ENCODE measurements around the gene VGLL4. TPM values are rescaled to one million over a fixed set of nuclear protein-coding genes. Genes with fewer than 3 reads are reported as not detected.

VGLL4 gene
- total RNA-seq, 1 experiment from 2014 or later: 43.0 TPM

DNA sequence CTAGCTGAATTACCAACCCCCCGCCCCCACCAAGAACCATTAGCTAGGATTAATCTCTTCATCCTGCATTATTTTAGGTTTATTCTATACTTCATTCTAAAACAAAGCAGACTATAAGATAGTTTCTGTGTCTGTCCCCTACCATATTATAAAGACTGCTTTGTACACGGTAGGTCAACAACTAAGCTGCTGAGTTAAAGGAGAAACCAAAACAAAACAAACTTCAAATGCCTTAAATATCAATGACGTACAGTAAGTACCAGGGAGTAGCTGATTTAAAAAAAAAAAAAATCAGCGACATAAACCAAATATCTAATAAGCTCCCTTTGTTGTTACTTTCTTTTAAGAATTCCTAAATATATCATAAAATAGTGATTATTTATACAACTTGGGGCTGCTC is 7.8 kb upstream of the VGLL4 start:
- Mint-ChIP-seq H3K27ac (no peak overlapping the region), H3K4me1 (peaks cover 45% of the 10 kb centered on the region), H3K9me3 (no peaks in the 10 kb centered on the region), H3K4me3 (no peak overlapping the region), H3K36me3 (no peaks in the 10 kb centered on the region), H3K27me3 (ENCODE audit: low read depth) (no peaks in the 10 kb centered on the region)
- ChIA-PET CTCF (interaction anchor here (0.8 to 2.3 kb wide), 13 partner anchors 11 to 330 kb away, joined by 3 to 21 read pairs (median 4); no protein-coding TSS in a partner anchor), POLR2A (interaction anchor here (0.6 kb wide), 1 partner anchor 706 kb away, joined by 3 read pairs; no protein-coding TSS in a partner anchor)
- no peak for ATAC-seq
- DNase-seq (ENCODE audit: low spot score): no peak
- TF ChIP-seq EMX1 (CRISPR knock-in tag; IDR thresholded peaks at IDR 0.05) (no peak), TCF7 (CRISPR knock-in tag; IDR thresholded peaks at IDR 0.05; ENCODE audit: low read depth) (no peak), NR2C2 (CRISPR knock-in tag; IDR thresholded peaks at IDR 0.05) (no peak), ATF3 (CRISPR knock-in tag; conservative IDR thresholded peaks at IDR 0.05) (no peak), ZNF671 (CRISPR knock-in tag; IDR thresholded peaks at IDR 0.05) (no peak), CREB1 (CRISPR knock-in tag; IDR thresholded peaks at IDR 0.05) (no peak)
- TF ChIP-seq, protein P1, sequence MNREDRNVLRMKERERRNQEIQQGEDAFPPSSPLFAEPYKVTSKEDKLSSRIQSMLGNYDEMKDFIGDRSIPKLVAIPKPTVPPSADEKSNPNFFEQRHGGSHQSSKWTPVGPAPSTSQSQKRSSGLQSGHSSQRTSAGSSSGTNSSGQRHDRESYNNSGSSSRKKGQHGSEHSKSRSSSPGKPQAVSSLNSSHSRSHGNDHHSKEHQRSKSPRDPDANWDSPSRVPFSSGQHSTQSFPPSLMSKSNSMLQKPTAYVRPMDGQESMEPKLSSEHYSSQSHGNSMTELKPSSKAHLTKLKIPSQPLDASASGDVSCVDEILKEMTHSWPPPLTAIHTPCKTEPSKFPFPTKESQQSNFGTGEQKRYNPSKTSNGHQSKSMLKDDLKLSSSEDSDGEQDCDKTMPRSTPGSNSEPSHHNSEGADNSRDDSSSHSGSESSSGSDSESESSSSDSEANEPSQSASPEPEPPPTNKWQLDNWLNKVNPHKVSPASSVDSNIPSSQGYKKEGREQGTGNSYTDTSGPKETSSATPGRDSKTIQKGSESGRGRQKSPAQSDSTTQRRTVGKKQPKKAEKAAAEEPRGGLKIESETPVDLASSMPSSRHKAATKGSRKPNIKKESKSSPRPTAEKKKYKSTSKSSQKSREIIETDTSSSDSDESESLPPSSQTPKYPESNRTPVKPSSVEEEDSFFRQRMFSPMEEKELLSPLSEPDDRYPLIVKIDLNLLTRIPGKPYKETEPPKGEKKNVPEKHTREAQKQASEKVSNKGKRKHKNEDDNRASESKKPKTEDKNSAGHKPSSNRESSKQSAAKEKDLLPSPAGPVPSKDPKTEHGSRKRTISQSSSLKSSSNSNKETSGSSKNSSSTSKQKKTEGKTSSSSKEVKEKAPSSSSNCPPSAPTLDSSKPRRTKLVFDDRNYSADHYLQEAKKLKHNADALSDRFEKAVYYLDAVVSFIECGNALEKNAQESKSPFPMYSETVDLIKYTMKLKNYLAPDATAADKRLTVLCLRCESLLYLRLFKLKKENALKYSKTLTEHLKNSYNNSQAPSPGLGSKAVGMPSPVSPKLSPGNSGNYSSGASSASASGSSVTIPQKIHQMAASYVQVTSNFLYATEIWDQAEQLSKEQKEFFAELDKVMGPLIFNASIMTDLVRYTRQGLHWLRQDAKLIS (CRISPR knock-in tag; IDR thresholded peaks at IDR 0.05; ENCODE audit: borderline replicate concordance): no peak
- TF ChIP-seq, protein P2, sequence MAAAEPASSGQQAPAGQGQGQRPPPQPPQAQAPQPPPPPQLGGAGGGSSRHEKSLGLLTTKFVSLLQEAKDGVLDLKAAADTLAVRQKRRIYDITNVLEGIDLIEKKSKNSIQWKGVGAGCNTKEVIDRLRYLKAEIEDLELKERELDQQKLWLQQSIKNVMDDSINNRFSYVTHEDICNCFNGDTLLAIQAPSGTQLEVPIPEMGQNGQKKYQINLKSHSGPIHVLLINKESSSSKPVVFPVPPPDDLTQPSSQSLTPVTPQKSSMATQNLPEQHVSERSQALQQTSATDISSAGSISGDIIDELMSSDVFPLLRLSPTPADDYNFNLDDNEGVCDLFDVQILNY (CRISPR knock-in tag; IDR thresholded peaks at IDR 0.05): no peak

- ATAC-seq (no peak), DNase-seq (ENCODE audit: low spot score) (no peak)
- H3K27me3 Mint-ChIP-seq (ENCODE audit: low read depth): no peaks in the 10 kb centered on the region
- ChIA-PET CTCF (interaction anchor here (1.1 to 2.3 kb wide), 5 partner anchors 50 to 270 kb away, joined by 3 to 21 read pairs (median 4); no protein-coding TSS in a partner anchor), POLR2A (no interaction called here)
- TF ChIP-seq, protein P3, sequence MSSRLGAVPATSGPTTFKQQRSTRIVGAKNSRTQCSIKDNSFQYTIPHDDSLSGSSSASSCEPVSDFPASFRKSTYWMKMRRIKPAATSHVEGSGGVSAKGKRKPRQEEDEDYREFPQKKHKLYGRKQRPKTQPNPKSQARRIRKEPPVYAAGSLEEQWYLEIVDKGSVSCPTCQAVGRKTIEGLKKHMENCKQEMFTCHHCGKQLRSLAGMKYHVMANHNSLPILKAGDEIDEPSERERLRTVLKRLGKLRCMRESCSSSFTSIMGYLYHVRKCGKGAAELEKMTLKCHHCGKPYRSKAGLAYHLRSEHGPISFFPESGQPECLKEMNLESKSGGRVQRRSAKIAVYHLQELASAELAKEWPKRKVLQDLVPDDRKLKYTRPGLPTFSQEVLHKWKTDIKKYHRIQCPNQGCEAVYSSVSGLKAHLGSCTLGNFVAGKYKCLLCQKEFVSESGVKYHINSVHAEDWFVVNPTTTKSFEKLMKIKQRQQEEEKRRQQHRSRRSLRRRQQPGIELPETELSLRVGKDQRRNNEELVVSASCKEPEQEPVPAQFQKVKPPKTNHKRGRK (CRISPR knock-in tag; IDR thresholded peaks at IDR 0.05; ENCODE audit: borderline replicate concordance): no peak
- no peak for TF ChIP-seq ATF1 (CRISPR knock-in tag; IDR thresholded peaks at IDR 0.05)
- no peak for TF ChIP-seq EMX1 (CRISPR knock-in tag; IDR thresholded peaks at IDR 0.05)
- no peak for TF ChIP-seq ZNF317 (CRISPR knock-in tag; IDR thresholded peaks at IDR 0.05; ENCODE audit: borderline replicate concordance, low read depth)
- no peaks in the 10 kb centered on the region for H3K9me3 Mint-ChIP-seq
- H3K27ac Mint-ChIP-seq: no peak overlapping the region
- peaks cover 37% of the 10 kb centered on the region for H3K4me1 Mint-ChIP-seq
- H3K36me3 Mint-ChIP-seq: no peaks in the 10 kb centered on the region
- no peak overlapping the region for H3K4me3 Mint-ChIP-seq
Measured at GRCh38 chr3:11650391-11650790, 6.7 kb upstream of the VGLL4 start.

DNA sequence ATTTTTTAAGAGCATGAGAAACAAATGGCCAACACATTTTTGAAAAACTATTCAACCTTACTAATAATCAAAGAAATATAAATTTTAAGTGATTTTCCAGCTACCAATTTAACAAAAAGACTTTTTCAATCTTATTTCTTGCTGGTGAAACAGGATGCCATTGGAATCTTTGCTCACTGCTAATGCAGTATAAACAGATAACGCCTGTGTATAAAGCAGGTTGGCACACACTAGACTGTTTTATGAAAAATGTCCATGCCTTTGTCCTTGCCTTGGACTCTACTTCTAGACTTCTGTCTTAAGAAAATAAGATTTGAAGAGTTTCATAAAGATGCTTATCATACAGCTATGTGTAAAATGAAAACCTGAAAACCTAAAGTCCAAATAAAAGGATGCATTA is 5.0 kb upstream of the VGLL4 start:
- H3K27me3 Mint-ChIP-seq (ENCODE audit: low read depth): no peaks in the 10 kb centered on the region
- no peak for ATAC-seq
- H3K9me3 Mint-ChIP-seq: no peaks in the 10 kb centered on the region
- peaks cover 30% of the 10 kb centered on the region for H3K4me1 Mint-ChIP-seq
- POLR2A ChIA-PET: no interaction called here
- no peak overlapping the region for H3K27ac Mint-ChIP-seq
- no peak for DNase-seq (ENCODE audit: low spot score)
- H3K4me3 Mint-ChIP-seq: no peak overlapping the region
- no peaks in the 10 kb centered on the region for H3K36me3 Mint-ChIP-seq
- CTCF ChIA-PET: interaction anchor here (1.5 kb wide), 1 partner anchor 270 kb away, joined by 4 read pairs; no protein-coding TSS in a partner anchor
- no peak for TF ChIP-seq GRHL2 (CRISPR knock-in tag; IDR thresholded peaks at IDR 0.05; ENCODE audit: insufficient replicate concordance, severe bottlenecking)
- TF ChIP-seq HMGA2 (CRISPR knock-in tag; IDR thresholded peaks at IDR 0.05): no peak
- TF ChIP-seq ZNF423 (CRISPR knock-in tag; IDR thresholded peaks at IDR 0.05): no peak
- TF ChIP-seq, protein P1 (CRISPR knock-in tag; IDR thresholded peaks at IDR 0.05; ENCODE audit: borderline replicate concordance): no peak
- no peak for TF ChIP-seq NFE2L1 (CRISPR knock-in tag; IDR thresholded peaks at IDR 0.05)
- no peak for TF ChIP-seq ZBTB21 (CRISPR knock-in tag; IDR thresholded peaks at IDR 0.05; ENCODE audit: borderline replicate concordance)
- TF ChIP-seq, protein P4, sequence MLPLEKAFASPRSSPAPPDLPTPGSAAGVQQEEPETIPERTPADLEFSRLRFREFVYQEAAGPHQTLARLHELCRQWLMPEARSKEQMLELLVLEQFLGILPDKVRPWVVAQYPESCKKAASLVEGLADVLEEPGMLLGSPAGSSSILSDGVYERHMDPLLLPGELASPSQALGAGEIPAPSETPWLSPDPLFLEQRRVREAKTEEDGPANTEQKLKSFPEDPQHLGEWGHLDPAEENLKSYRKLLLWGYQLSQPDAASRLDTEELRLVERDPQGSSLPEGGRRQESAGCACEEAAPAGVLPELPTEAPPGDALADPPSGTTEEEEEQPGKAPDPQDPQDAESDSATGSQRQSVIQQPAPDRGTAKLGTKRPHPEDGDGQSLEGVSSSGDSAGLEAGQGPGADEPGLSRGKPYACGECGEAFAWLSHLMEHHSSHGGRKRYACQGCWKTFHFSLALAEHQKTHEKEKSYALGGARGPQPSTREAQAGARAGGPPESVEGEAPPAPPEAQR (CRISPR knock-in tag; IDR thresholded peaks at IDR 0.05): no peak
- no peak for TF ChIP-seq CDX4 (CRISPR knock-in tag; IDR thresholded peaks at IDR 0.05; ENCODE audit: borderline replicate concordance)
- TF ChIP-seq EMX1 (CRISPR knock-in tag; IDR thresholded peaks at IDR 0.05): no peak
- TF ChIP-seq NFYB (CRISPR knock-in tag; conservative IDR thresholded peaks at IDR 0.05; ENCODE audit: low read depth): no peak

All from WTC11 (cell line).